Lower leg skin (tissue), 3 donors: ENCODE results near the gene DPH7.
"Not testable (repeated sequence)": the region's sequence is repeated elsewhere in the genome, so short reads cannot be mapped to it uniquely, and the experiment has no call there.

Experiments
- CTCF ChIP-seq, 3 donors: fragments of 450-650 bp; IDR thresholded peaks; one replicate each; pipeline ENCODE4 v1.5.1; 2016; ENCODE audit warnings: antibody characterized with exemption in 3 of 3, mild to moderate bottlenecking in 3 of 3, moderate library complexity in 2 of 3
- POLR2A ChIP-seq, 2 donors: fragments of 450-650 bp; IDR thresholded peaks; one replicate each; pipeline ENCODE4 v1.6.1; 2016 to 2017; ENCODE audit warnings: antibody characterized with exemption in 2 of 2, mild to moderate bottlenecking in 1 of 2, moderate library complexity in 1 of 2

- TF ChIP-seq CTCF, POLR2A (IDR thresholded peaks at IDR 0.05): not testable (repeated sequence)
Measured at GRCh38 chr9:137513801-137514570, 64.7 kb downstream of the DPH7 start.
